ENCODE results near the gene THADA. TPM values are rescaled to one million over a fixed set of nuclear protein-coding genes. Genes with fewer than 3 reads are reported as not detected.

Gene THADA
- total RNA-seq, 1 donor from 2014 or later: 29.3 TPM

DNA sequence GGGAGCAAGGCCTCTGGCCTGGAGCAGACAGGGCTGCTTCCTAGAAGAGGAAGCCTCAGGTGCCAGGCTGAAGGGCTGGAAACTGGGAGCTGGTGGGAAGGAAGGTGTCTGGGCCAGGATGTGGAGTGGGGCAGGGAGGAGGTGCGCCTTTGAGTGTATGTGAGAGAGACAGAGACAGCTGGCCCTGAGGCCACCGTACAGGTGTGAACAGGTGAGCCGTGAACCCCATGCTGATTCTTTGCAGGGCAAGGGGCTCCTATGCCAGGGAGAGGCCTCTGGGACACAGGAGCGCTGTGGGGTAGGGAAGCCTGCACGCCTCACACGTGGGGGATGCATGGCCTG is 385.7 kb downstream of the THADA start:
- H3K36me3 Mint-ChIP-seq: no peaks in the 10 kb centered on the region
- no peaks in the 10 kb centered on the region for H3K9me3 Mint-ChIP-seq
- Histone ChIP-seq H3K27ac (no peak overlapping the region), H3K4me1 (peaks cover 6% of the 10 kb centered on the region), H3K9me3 (ENCODE audit: low read depth) (no peaks in the 10 kb centered on the region), H4K20me1 (ENCODE audit: low read depth) (no peaks in the 10 kb centered on the region), H3K27me3 (no peaks in the 10 kb centered on the region), H3K4me3 (no peak overlapping the region), H3K79me2 (ENCODE audit: low read depth) (no peaks in the 10 kb centered on the region), H3K36me3 (no peaks in the 10 kb centered on the region), H3F3A (ENCODE audit: low read depth) (peaks cover 12% of the 10 kb centered on the region), H3K4me2 (no peak overlapping the region), H2AFZ (replicated peaks) (no peak overlapping the region), H3K9ac (no peak overlapping the region)
- TF ChIP-seq, protein P1, sequence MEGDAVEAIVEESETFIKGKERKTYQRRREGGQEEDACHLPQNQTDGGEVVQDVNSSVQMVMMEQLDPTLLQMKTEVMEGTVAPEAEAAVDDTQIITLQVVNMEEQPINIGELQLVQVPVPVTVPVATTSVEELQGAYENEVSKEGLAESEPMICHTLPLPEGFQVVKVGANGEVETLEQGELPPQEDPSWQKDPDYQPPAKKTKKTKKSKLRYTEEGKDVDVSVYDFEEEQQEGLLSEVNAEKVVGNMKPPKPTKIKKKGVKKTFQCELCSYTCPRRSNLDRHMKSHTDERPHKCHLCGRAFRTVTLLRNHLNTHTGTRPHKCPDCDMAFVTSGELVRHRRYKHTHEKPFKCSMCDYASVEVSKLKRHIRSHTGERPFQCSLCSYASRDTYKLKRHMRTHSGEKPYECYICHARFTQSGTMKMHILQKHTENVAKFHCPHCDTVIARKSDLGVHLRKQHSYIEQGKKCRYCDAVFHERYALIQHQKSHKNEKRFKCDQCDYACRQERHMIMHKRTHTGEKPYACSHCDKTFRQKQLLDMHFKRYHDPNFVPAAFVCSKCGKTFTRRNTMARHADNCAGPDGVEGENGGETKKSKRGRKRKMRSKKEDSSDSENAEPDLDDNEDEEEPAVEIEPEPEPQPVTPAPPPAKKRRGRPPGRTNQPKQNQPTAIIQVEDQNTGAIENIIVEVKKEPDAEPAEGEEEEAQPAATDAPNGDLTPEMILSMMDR (IDR thresholded peaks at IDR 0.05): no peak
- no peak for TF ChIP-seq EZH2phosphoT487 (IDR thresholded peaks at IDR 0.05)
- peaks cover 13% of the 10 kb centered on the region for H3K27me3 Mint-ChIP-seq (ENCODE audit: insufficient read depth, low read depth)
- peaks cover 15% of the 10 kb centered on the region for H3K4me1 Mint-ChIP-seq
- no peak for DNase-seq (ENCODE audit: low spot score)
- peak overlapping the region; percentile 12 for H3K27ac Mint-ChIP-seq
- H3K4me3 Mint-ChIP-seq: no peak overlapping the region

DNA sequence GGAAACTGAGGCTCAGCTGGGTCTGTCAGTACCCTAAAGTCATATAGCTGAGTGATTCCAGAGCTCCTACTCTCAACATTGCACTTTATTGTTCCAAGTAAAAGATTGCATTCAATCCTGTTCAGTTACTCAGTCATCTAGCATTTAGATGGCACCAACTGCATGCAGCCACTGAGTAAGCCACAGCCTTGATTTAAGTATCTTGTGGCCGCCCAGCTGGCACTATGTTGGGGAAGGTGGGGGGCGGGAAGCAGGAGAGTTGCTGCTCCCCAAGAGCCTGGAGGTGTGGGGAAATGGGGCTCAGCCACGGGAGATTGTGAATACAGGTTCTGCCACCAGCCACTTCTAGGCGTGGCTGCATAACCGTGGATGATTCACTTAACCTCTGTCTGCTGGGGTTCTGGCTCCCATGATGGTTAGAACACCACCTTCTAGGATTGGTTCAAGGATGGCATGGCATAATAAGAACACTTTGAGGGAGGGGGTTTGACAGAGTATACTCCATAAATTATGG is 386.6 kb downstream of the THADA start:
- Histone ChIP-seq H3K4me2 (no peak overlapping the region), H3K4me1 (peaks cover 3% of the 10 kb centered on the region), H3K9me3 (ENCODE audit: low read depth) (no peaks in the 10 kb centered on the region), H3K27ac (no peak overlapping the region), H3F3A (ENCODE audit: low read depth) (peaks cover 4% of the 10 kb centered on the region), H4K20me1 (ENCODE audit: low read depth) (no peaks in the 10 kb centered on the region), H3K9ac (no peak overlapping the region), H2AFZ (replicated peaks) (no peak overlapping the region), H3K36me3 (no peaks in the 10 kb centered on the region), H3K27me3 (no peaks in the 10 kb centered on the region), H3K4me3 (no peak overlapping the region), H3K79me2 (ENCODE audit: low read depth) (no peaks in the 10 kb centered on the region)
- H3K27me3 Mint-ChIP-seq (ENCODE audit: insufficient read depth, low read depth): peaks cover 13% of the 10 kb centered on the region
- no peak for DNase-seq (ENCODE audit: low spot score)
- no peaks in the 10 kb centered on the region for H3K36me3 Mint-ChIP-seq
- no peak overlapping the region for H3K27ac Mint-ChIP-seq
- no peaks in the 10 kb centered on the region for H3K9me3 Mint-ChIP-seq
- no peak overlapping the region for H3K4me3 Mint-ChIP-seq
- no peak for TF ChIP-seq EZH2 (IDR thresholded peaks at IDR 0.05)
- TF ChIP-seq, protein P1 (IDR thresholded peaks at IDR 0.05): no peak
- TF ChIP-seq EZH2phosphoT487 (IDR thresholded peaks at IDR 0.05): no peak
- H3K4me1 Mint-ChIP-seq: peaks cover 18% of the 10 kb centered on the region

DNA sequence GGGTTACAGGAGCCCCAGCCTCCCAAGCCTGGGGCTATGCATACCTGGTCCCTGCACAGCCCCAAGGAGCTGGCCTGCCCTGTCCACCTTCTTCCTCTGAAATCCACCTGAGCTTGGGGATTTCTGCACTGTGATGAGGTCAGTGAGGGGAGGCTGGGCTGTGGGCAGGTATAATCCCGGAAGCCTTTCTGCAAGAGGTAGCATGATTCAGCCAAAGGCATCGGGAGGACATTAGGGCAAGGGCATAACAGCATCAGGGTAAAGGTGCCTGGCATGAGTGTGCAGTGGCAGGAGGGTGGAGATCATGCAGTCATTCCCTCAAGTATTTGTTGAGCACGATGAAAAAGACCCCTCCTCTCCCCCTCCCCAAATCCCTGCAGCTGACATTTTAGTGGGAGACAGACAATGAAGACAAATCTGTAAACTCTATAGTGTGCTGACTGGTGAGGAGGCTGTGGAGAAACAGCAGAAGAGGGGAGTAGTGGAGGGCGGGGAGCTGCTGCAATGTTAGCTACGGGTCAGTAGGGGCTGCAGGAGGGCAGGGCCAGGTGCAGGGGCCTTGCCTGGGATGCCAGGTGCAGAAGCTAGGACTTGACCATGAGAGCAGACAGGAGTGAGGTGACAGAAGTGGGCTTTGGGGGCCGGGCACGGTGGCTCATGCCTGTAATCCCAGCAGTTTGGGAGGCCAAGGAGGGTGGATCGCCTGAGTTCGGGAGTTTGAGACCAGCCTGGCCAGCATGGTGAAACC is 388.1 kb downstream of the THADA start:
- Histone ChIP-seq H3K4me1 (no peaks in the 10 kb centered on the region), H3K27ac (no peak overlapping the region), H3F3A (ENCODE audit: low read depth) (no peaks in the 10 kb centered on the region), H3K27me3 (no peaks in the 10 kb centered on the region), H3K9ac (no peak overlapping the region), H3K36me3 (no peaks in the 10 kb centered on the region), H3K4me3 (no peak overlapping the region), H4K20me1 (ENCODE audit: low read depth) (no peaks in the 10 kb centered on the region), H3K4me2 (no peak overlapping the region), H3K79me2 (ENCODE audit: low read depth) (no peaks in the 10 kb centered on the region), H3K9me3 (ENCODE audit: low read depth) (no peaks in the 10 kb centered on the region), H2AFZ (replicated peaks) (no peak overlapping the region)
- Mint-ChIP-seq H3K4me3 (no peak overlapping the region), H3K27ac (no peak overlapping the region), H3K4me1 (peaks cover 23% of the 10 kb centered on the region), H3K27me3 (ENCODE audit: insufficient read depth, low read depth) (peaks cover 11% of the 10 kb centered on the region), H3K9me3 (no peaks in the 10 kb centered on the region), H3K36me3 (no peaks in the 10 kb centered on the region)
- DNase-seq (ENCODE audit: low spot score): no peak
- TF ChIP-seq, protein P1 (IDR thresholded peaks at IDR 0.05): no peak
- TF ChIP-seq EZH2phosphoT487 (IDR thresholded peaks at IDR 0.05) (no peak), EZH2 (IDR thresholded peaks at IDR 0.05) (no peak)

All from neural progenitor cell (in vitro differentiated cells).